Activated naive CD8-positive, alpha-beta T cell treated with anti-CD3 and anti-CD28 coated beads, Interleukin-2, amount 10 ng/mL, durations not matched to agents 7 days and 5 days (primary cell): ENCODE measurements around the gene TAS1R1. TPM values are rescaled to one million over a fixed set of nuclear protein-coding genes. Genes with fewer than 3 reads are reported as not detected.

ENCODE experiments used
- ATAC-seq: fragments of 150-1000 bp; cut with Tn5 transposase; one replicate; pipeline ENCODE4 v1.10.0; 2021; ENCODE audit warnings: low read depth, moderate library complexity
- POLR2A ChIA-PET: fragments of 350-600 bp; sonication (Branson Sonifier 250); formaldehyde crosslinking; loops from one replicate; lab custom pipeline; 2021; ENCODE audit warnings: antibody characterized with exemption; lab: Charles Lee
- DNase-seq: peaks from one replicate; pipeline ENCODE4 v3.0.0; 2021
- H3K27ac Mint-ChIP-seq: one replicate; pipeline ENCODE4 v1.8.0; 2022; ENCODE audit warnings: mild to moderate bottlenecking, mixed read lengths
- H3K27me3 Mint-ChIP-seq: one replicate; pipeline ENCODE4 v1.8.0; 2022; ENCODE audit warnings: mild to moderate bottlenecking, moderate library complexity, mixed read lengths
- H3K36me3 Mint-ChIP-seq: one replicate; pipeline ENCODE4 v1.8.0; 2021; ENCODE audit warnings: mild to moderate bottlenecking, mixed read lengths
- H3K4me1 Mint-ChIP-seq: one replicate; pipeline ENCODE4 v1.8.0; 2021; ENCODE audit warnings: mixed read lengths
- H3K4me3 Mint-ChIP-seq: one replicate; pipeline ENCODE4 v1.8.0; 2022; ENCODE audit warnings: mild to moderate bottlenecking, moderate library complexity, mixed read lengths
- H3K9me3 Mint-ChIP-seq: one replicate; pipeline ENCODE4 v1.8.0; 2021; ENCODE audit warnings: mixed read lengths
- total RNA-seq, 2 experiments: library from RNA; stranded (reverse); gene quantifications; one replicate each; pipeline ENCODE4 v1.2.3, GENCODE V29; 2021

Gene TAS1R1
- total RNA-seq, 2 experiments from 2014 or later: not detected

DNA sequence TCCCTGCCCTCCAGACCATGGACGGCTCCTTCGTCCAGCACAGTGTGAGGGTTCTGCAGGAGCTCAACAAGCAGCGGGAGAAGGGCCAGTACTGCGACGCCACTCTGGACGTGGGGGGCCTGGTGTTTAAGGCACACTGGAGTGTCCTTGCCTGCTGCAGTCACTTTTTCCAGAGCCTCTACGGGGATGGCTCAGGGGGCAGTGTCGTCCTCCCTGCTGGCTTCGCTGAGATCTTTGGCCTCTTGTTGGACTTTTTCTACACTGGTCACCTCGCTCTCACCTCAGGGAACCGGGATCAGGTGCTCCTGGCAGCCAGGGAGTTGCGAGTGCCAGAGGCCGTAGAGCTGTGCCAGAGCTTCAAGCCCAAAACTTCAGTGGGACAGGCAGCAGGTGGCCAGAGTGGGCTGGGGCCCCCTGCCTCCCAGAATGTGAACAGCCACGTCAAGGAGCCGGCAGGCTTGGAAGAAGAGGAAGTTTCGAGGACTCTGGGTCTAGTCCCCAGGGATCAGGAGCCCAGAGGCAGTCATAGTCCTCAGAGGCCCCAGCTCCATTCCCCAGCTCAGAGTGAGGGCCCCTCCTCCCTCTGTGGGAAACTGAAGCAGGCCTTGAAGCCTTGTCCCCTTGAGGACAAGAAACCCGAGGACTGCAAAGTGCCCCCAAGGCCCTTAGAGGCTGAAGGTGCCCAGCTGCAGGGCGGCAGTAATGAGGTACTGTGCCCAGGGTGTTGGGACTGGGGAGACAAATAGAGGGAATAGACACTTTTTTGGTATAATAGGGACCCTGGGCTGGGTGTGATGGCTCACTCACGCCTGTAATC, 25.7 kb downstream of the TAS1R1 start:
- DNase-seq (no peak), ATAC-seq (no peak)
- peaks cover 2% of the 10 kb centered on the region for H3K27me3 Mint-ChIP-seq
- H3K36me3 Mint-ChIP-seq: peaks cover 3% of the 10 kb centered on the region
- H3K9me3 Mint-ChIP-seq: no peaks in the 10 kb centered on the region
- H3K27ac Mint-ChIP-seq: peak overlapping the region; percentile 98
- peak overlapping the region; percentile 97 for H3K4me3 Mint-ChIP-seq
- POLR2A ChIA-PET: interaction anchor here (0.8 to 4.9 kb wide), 8 partner anchors 10 to 90 kb away, joined by 4 to 41 read pairs (median 7); partner anchors contain the start of genes KLHL21, NOL9, PHF13 and PLEKHG5
- H3K4me1 Mint-ChIP-seq: peaks cover 25% of the 10 kb centered on the region

DNA sequence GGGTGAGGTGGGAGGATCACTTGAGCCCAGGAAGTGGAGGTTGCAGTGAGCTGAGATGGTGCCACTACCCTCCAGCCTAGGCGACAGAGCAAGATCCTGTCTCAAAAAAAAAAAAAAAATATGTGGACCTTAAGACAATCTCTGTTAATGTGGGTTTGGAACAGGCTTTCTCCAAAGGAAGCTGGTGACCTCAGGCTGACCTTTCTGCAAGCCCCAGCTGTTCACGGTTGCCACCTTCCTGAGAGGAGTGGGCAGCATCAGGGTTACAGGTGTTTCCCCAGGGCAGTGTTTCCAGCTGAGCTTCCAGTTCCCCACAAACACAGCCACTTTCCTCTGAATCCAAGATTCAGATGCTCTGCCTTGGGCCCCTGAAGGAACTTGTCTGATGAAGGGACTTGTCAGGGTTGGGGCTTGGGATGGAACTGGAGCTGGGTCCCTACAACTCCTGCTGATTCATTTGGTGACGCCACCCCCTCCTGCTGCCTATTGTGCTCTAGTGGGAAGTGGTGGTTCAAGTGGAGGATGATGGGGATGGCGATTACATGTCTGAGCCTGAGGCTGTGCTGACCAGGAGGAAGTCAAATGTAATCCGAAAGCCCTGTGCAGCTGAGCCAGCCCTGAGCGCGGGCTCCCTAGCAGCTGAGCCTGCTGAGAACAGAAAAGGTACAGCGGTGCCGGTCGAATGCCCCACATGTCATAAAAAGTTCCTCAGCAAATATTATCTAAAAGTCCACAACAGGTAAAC, 26.6 kb downstream of the TAS1R1 start:
- peaks cover 2% of the 10 kb centered on the region for H3K27me3 Mint-ChIP-seq
- H3K4me3 Mint-ChIP-seq: peak overlapping the region; percentile 97
- H3K36me3 Mint-ChIP-seq: peaks cover 3% of the 10 kb centered on the region
- ATAC-seq: no peak
- DNase-seq: no peak
- peaks cover 25% of the 10 kb centered on the region for H3K4me1 Mint-ChIP-seq
- peak overlapping the region; percentile 25 for H3K27ac Mint-ChIP-seq
- H3K9me3 Mint-ChIP-seq: no peaks in the 10 kb centered on the region
- POLR2A ChIA-PET: interaction anchor here (1.4 to 4.9 kb wide), 4 partner anchors 17 to 31 kb away, joined by 4 to 41 read pairs (median 24); partner anchors contain the start of genes KLHL21, NOL9 and TAS1R1

DNA sequence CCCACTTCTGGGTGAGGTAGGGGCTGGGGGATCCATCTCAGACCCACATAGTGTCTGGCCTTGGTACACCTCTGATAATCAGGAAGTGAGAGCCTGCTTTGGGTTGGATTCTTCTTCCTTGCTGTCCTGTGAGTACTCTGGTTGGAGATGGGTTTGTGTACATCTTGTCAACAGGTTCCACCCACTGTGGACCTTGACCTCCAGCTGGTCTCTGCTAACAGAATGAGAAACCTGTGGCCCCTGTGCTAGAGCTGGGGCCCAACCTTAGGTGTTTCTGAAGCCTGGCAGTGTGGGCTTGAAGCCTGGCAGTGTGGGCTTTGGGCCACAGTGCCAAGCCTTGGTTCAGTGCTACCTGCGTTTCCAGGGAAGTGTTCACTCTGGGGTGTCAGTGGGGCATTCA, 27.3 kb downstream of the TAS1R1 start:
- POLR2A ChIA-PET: interaction anchor here (3.2 to 4.9 kb wide), 2 partner anchors 17 to 21 kb away, joined by 33 to 41 read pairs; partner anchors contain the start of gene KLHL21
- no peak for ATAC-seq
- peaks cover 3% of the 10 kb centered on the region for H3K36me3 Mint-ChIP-seq

DNA sequence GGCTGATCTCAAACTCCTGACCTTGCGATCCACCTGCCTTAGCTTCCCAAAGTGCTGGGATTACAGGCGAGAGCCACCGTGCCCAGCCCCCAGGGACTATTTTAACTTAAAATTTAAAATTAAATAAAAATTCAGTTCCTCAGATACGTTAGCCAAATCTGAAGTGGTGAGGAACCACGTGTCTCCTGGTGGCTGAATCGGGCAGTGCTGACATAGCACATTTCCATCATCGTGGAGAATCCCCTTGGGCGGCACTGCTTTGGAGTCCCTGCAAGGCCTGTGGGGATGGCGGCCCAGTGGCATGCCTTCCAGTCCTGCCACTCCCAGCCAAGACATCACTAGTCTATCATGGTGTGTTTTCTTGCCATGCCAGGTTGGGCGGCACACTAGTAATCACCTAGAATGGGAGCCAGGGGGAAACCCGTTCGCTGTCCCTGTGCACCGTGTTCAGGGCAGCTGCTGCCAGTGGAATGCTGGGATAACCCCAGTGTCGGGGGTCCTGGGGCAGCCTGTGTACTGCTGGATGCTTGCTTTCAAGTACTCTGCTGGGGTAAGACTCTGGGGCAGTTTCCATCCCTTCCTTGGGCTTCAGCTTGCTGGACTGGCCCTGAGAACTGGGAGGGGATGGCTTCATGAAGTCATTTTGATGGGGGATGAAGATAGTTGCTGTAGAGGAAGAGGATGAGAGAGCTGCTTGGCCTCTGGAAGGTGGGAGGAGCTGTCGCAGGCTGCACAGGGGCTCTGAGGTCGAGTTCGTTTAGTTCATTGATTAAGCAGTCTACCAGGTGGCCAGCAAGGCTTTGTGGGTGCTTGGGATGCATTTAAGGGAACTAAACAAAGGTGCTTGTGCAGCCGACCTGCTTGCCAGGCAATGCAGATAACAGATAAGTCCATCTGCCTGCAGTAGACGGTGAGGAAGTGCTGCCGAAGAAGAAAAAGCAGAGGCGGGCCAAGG, 29.3 kb downstream of the TAS1R1 start:
- Mint-ChIP-seq H3K9me3 (no peaks in the 10 kb centered on the region), H3K27me3 (no peaks in the 10 kb centered on the region), H3K36me3 (peaks cover 3% of the 10 kb centered on the region), H3K4me3 (no peak overlapping the region), H3K27ac (no peak overlapping the region), H3K4me1 (peaks cover 21% of the 10 kb centered on the region)
- DNase-seq (no peak), ATAC-seq (no peak)
- POLR2A ChIA-PET: interaction anchor here (4.9 kb wide), 1 partner anchor 15 kb away, joined by 41 read pairs; no protein-coding TSS in a partner anchor

More for the DNA sequence above, 27.3 kb downstream of the TAS1R1 start:
- Mint-ChIP-seq H3K9me3 (no peaks in the 10 kb centered on the region), H3K4me1 (peaks cover 26% of the 10 kb centered on the region), H3K27ac (no peak overlapping the region), H3K27me3 (peaks cover 2% of the 10 kb centered on the region), H3K4me3 (no peak overlapping the region)
- no peak for DNase-seq

DNA sequence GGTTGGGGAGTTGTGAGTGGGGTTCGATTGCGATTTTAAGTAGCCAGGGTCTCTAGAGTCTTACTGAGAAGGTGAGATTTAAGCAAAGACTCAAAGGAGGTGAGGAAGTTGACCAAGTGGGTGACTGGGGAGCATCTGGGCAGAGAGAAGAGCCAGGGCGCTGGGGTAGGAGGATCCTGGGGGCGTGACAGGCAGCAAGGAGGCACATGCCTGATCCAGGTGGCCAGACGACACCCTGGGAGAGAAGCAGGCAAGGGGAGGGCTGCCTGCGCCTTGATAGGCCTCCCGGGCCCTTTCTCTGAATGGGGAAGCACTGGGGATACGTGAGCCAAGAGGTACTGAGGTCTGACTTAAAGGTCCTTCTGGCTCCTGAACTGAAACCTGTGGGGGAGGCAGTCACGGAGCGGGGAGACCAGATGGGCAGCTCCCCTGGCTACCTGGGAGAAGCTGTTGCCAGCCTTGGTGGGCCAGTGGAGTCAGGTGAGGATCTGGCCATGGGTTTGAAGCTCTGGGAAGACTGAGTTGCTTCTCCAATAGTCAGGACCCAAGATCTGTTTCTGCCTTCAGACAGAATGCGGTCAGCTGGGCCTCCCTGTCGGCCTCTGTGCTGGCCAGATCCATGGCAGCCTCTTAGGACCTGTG, 30.1 kb downstream of the TAS1R1 start:
- Mint-ChIP-seq H3K4me1 (peaks cover 18% of the 10 kb centered on the region), H3K4me3 (no peak overlapping the region), H3K9me3 (no peaks in the 10 kb centered on the region), H3K27me3 (no peaks in the 10 kb centered on the region), H3K36me3 (peaks cover 1% of the 10 kb centered on the region), H3K27ac (no peak overlapping the region)
- ATAC-seq: no peak
- no peak for DNase-seq
- POLR2A ChIA-PET: no interaction called here

DNA sequence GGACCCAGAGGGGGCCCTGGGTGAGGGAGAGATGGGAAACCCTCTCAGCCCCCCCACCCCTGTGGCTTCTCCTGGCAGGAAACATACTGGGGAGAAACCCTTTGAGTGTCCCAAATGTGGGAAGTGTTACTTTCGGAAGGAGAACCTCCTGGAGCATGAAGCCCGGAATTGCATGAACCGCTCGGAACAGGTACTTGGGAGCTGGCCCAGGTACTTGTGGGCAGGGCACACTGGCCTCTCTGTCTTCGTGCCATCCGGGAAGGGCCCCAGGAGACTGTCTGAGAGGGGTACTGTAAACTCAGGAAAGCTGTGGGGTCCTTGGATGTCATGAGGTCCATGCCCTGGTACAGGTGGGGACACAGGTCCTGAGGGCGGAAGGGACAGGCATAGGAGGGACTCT, 30.7 kb downstream of the TAS1R1 start:
- ATAC-seq: no peak

DNA sequence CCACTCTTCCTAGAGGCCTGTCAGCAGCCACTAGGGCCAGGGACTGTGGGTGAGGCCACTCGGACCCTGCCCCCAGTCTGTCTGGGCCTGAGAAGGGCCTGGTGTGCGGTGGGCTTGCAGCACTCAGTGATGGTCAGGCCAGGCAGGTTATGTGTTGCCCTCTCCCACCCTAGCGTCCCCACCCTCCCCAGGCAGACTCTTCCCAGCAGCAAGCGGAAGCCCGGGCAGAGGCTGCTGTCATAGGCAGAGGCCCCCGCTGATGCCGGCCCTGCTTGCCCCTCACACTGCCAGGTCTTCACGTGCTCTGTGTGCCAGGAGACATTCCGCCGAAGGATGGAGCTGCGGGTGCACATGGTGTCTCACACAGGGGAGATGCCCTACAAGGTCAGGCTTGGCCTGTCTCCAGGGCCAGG, 31.3 kb downstream of the TAS1R1 start:
- Mint-ChIP-seq H3K27ac (no peak overlapping the region), H3K4me3 (no peak overlapping the region), H3K27me3 (no peaks in the 10 kb centered on the region), H3K9me3 (no peaks in the 10 kb centered on the region), H3K36me3 (peaks cover 1% of the 10 kb centered on the region), H3K4me1 (peaks cover 16% of the 10 kb centered on the region)
- no peak for ATAC-seq
- DNase-seq: no peak
- POLR2A ChIA-PET: no interaction called here

More for the DNA sequence above, 30.7 kb downstream of the TAS1R1 start:
- Mint-ChIP-seq H3K4me3 (no peak overlapping the region), H3K9me3 (no peaks in the 10 kb centered on the region), H3K36me3 (peaks cover 1% of the 10 kb centered on the region), H3K27me3 (no peaks in the 10 kb centered on the region), H3K27ac (no peak overlapping the region), H3K4me1 (peaks cover 17% of the 10 kb centered on the region)
- no peak for DNase-seq
- POLR2A ChIA-PET: no interaction called here

DNA sequence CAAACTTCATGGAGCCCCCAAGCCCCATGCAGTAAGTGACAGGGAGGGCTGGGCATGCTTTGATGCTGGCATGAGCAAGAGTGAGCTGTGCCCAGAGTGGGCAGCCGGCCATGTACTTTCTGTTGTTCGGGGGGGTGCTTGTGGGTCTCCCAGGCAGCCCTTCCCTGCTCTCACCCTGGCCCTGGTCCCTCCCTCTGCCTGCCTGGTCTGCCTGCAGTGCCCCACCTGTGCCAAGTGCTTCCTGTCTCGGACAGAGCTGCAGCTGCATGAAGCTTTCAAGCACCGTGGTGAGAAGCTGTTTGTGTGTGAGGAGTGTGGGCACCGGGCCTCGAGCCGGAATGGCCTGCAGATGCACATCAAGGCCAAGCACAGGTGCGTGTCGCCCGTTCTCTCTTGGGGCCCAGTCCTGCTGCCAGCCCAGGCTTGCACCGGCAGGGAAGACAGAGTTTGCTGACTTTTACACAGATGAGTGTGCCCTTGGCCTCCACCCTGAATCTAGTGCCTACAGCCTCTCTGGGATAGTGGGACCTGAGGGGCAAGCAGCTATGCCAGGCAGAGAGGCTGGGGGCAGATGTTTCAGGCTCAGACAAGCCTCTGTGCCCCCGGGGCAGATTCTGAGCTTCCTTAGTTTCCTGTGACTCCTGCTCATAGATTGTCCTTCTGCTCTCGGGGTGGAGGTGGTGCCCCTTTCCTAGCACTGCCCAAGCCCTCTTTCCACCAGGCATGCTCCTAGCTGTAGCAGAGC, 32.3 kb downstream of the TAS1R1 start:
- no peak for ATAC-seq

GRCh38 chr1:6588128-6588892, 33.2 kb downstream of the TAS1R1 start:
- Mint-ChIP-seq H3K9me3 (no peaks in the 10 kb centered on the region), H3K4me1 (peaks cover 21% of the 10 kb centered on the region), H3K36me3 (peaks cover 1% of the 10 kb centered on the region), H3K27ac (peak overlapping the region; percentile 26), H3K4me3 (no peak overlapping the region), H3K27me3 (no peaks in the 10 kb centered on the region)
- DNase-seq (no peak), ATAC-seq (no peak)
- POLR2A ChIA-PET: no interaction called here

More for the DNA sequence above, 32.3 kb downstream of the TAS1R1 start:
- no peak for DNase-seq
- Mint-ChIP-seq H3K27me3 (no peaks in the 10 kb centered on the region), H3K27ac (peak overlapping the region; percentile 51), H3K4me3 (no peak overlapping the region), H3K9me3 (no peaks in the 10 kb centered on the region), H3K4me1 (peaks cover 20% of the 10 kb centered on the region), H3K36me3 (peaks cover 1% of the 10 kb centered on the region)
- POLR2A ChIA-PET: no interaction called here

- Mint-ChIP-seq H3K9me3 (no peaks in the 10 kb centered on the region), H3K36me3 (peaks cover 1% of the 10 kb centered on the region), H3K4me1 (peaks cover 21% of the 10 kb centered on the region), H3K27ac (no peak overlapping the region), H3K4me3 (no peak overlapping the region), H3K27me3 (no peaks in the 10 kb centered on the region)
- POLR2A ChIA-PET: interaction anchor here (0.6 to 1.1 kb wide), 2 partner anchors 14 to 565 kb away, joined by 3 read pairs; partner anchors contain the start of gene KLHL21
- ATAC-seq (no peak), DNase-seq (no peak)
These were observed 33.9 kb downstream of the TAS1R1 start for GRCh38 chr1:6588893-6589520.

GRCh38 chr1:6590046-6590445, 34.9 kb downstream of the TAS1R1 start:
- Mint-ChIP-seq H3K36me3 (no peaks in the 10 kb centered on the region), H3K9me3 (no peaks in the 10 kb centered on the region), H3K27ac (no peak overlapping the region), H3K4me3 (no peak overlapping the region), H3K27me3 (no peaks in the 10 kb centered on the region), H3K4me1 (peaks cover 19% of the 10 kb centered on the region)
- DNase-seq (no peak), ATAC-seq (no peak)
- POLR2A ChIA-PET: interaction anchor here (1.1 kb wide), 1 partner anchor 566 kb away, joined by 3 read pairs; no protein-coding TSS in a partner anchor
